ENCODE measurements around the gene ANKRD45.

ANKRD45 gene

DNA sequence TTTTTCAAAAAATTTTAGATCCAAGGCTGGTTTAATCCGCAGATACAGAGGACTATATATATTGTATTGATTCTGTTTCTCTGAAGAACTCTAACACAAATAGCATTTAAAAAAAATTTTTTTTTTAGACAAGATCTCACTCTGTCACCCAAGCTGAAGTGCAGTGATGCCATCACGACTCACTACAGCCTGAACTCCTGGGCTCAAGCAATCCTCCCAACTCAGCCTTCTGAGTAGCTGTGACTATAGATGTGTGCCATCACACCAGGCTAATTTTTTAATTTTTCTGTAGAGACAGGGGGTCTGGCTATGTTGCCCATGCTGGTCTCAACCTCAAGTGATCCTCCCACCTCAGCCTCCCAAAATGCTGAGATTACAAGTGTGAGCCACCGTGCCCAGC is 3.0 kb downstream of the ANKRD45 start:
- no peaks in the 10 kb centered on the region for H3K36me3 ChIP-seq (ENCODE audit: low read depth)
- no peaks in the 10 kb centered on the region for H3K27me3 ChIP-seq (ENCODE audit: insufficient read depth, poor library complexity, severe bottlenecking)
- no peak overlapping the region for H3K4me3 ChIP-seq (ENCODE audit: severe bottlenecking)
- TF ChIP-seq, protein P1, sequence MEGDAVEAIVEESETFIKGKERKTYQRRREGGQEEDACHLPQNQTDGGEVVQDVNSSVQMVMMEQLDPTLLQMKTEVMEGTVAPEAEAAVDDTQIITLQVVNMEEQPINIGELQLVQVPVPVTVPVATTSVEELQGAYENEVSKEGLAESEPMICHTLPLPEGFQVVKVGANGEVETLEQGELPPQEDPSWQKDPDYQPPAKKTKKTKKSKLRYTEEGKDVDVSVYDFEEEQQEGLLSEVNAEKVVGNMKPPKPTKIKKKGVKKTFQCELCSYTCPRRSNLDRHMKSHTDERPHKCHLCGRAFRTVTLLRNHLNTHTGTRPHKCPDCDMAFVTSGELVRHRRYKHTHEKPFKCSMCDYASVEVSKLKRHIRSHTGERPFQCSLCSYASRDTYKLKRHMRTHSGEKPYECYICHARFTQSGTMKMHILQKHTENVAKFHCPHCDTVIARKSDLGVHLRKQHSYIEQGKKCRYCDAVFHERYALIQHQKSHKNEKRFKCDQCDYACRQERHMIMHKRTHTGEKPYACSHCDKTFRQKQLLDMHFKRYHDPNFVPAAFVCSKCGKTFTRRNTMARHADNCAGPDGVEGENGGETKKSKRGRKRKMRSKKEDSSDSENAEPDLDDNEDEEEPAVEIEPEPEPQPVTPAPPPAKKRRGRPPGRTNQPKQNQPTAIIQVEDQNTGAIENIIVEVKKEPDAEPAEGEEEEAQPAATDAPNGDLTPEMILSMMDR (IDR thresholded peaks at IDR 0.05; ENCODE audit: poor library complexity, severe bottlenecking), result no peak
- H3K27ac ChIP-seq (ENCODE audit: poor library complexity, severe bottlenecking), result no peak overlapping the region
- DNase-seq (ENCODE audit: low spot score) (no peak), ATAC-seq (ENCODE audit: low read depth) (peak; percentile 70)
- no peaks in the 10 kb centered on the region for H3K4me1 ChIP-seq (ENCODE audit: insufficient read depth, poor library complexity, severe bottlenecking)
- no peaks in the 10 kb centered on the region for H3K9me3 ChIP-seq (ENCODE audit: severe bottlenecking)

GRCh38 chr1:173663159-173663558 is 6.5 kb downstream of the ANKRD45 start:
- H3K4me3 ChIP-seq (ENCODE audit: severe bottlenecking), result no peak overlapping the region
- no peaks in the 10 kb centered on the region for H3K9me3 ChIP-seq (ENCODE audit: severe bottlenecking)
- no peak overlapping the region for H3K27ac ChIP-seq (ENCODE audit: poor library complexity, severe bottlenecking)
- TF ChIP-seq, protein P1 (IDR thresholded peaks at IDR 0.05; ENCODE audit: poor library complexity, severe bottlenecking), result no peak
- no peaks in the 10 kb centered on the region for H3K27me3 ChIP-seq (ENCODE audit: insufficient read depth, poor library complexity, severe bottlenecking)
- H3K36me3 ChIP-seq (ENCODE audit: low read depth), result no peaks in the 10 kb centered on the region
- ATAC-seq (ENCODE audit: low read depth) (no peak), DNase-seq (ENCODE audit: low spot score) (no peak)
- H3K4me1 ChIP-seq (ENCODE audit: insufficient read depth, poor library complexity, severe bottlenecking), result peaks cover 7% of the 10 kb centered on the region

- no peaks in the 10 kb centered on the region for H3K27me3 ChIP-seq (ENCODE audit: insufficient read depth, poor library complexity, severe bottlenecking)
- H3K36me3 ChIP-seq (ENCODE audit: low read depth), result no peaks in the 10 kb centered on the region
- TF ChIP-seq, protein P1 (IDR thresholded peaks at IDR 0.05; ENCODE audit: poor library complexity, severe bottlenecking), result no peak
- H3K9me3 ChIP-seq (ENCODE audit: severe bottlenecking), result no peaks in the 10 kb centered on the region
- DNase-seq (ENCODE audit: low spot score) (no peak), ATAC-seq (ENCODE audit: low read depth) (no peak)
- peaks cover 7% of the 10 kb centered on the region for H3K4me1 ChIP-seq (ENCODE audit: insufficient read depth, poor library complexity, severe bottlenecking)
- H3K4me3 ChIP-seq (ENCODE audit: severe bottlenecking), result no peak overlapping the region
- H3K27ac ChIP-seq (ENCODE audit: poor library complexity, severe bottlenecking), result no peak overlapping the region
These were observed 7.9 kb downstream of the ANKRD45 start for GRCh38 chr1:173661763-173662162.

DNA sequence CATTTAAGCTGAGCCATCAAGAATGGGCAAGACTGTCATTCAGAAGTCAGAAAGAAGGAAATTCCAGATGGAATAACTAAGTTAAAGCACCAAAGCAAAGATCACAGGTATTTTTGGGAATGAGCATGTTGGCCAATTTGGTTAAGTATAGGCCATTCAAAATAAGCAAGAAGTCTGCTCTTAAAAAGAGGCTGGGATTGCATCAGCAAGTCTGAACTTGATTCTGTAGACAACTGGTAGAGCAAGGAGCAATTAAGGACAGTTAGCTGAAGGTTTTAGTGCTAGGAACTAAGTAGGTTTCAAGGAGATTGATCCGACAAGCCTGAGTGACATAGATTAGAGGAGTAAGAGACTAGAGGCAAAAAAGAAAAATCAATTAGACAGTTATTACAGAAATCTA is 8.4 kb downstream of the ANKRD45 start:
- Histone ChIP-seq H3K9me3 (ENCODE audit: severe bottlenecking) (no peaks in the 10 kb centered on the region), H3K27me3 (ENCODE audit: insufficient read depth, poor library complexity, severe bottlenecking) (no peaks in the 10 kb centered on the region), H3K27ac (ENCODE audit: poor library complexity, severe bottlenecking) (no peak overlapping the region), H3K4me1 (ENCODE audit: insufficient read depth, poor library complexity, severe bottlenecking) (peaks cover 7% of the 10 kb centered on the region), H3K4me3 (ENCODE audit: severe bottlenecking) (no peak overlapping the region), H3K36me3 (ENCODE audit: low read depth) (no peaks in the 10 kb centered on the region)
- TF ChIP-seq, protein P1 (IDR thresholded peaks at IDR 0.05; ENCODE audit: poor library complexity, severe bottlenecking), result no peak
- ATAC-seq (ENCODE audit: low read depth), result no peak
- DNase-seq (ENCODE audit: low spot score), result no peak

- no peak overlapping the region for H3K27ac ChIP-seq (ENCODE audit: poor library complexity, severe bottlenecking)
- no peak for DNase-seq (ENCODE audit: low spot score)
- H3K4me3 ChIP-seq (ENCODE audit: severe bottlenecking), result no peak overlapping the region
- peaks cover 7% of the 10 kb centered on the region for H3K4me1 ChIP-seq (ENCODE audit: insufficient read depth, poor library complexity, severe bottlenecking)
- TF ChIP-seq, protein P1 (IDR thresholded peaks at IDR 0.05; ENCODE audit: poor library complexity, severe bottlenecking), result no peak
- H3K9me3 ChIP-seq (ENCODE audit: severe bottlenecking), result no peaks in the 10 kb centered on the region
- no peak for ATAC-seq (ENCODE audit: low read depth)
- H3K27me3 ChIP-seq (ENCODE audit: insufficient read depth, poor library complexity, severe bottlenecking), result no peaks in the 10 kb centered on the region
- H3K36me3 ChIP-seq (ENCODE audit: low read depth), result no peaks in the 10 kb centered on the region
These were observed 9.3 kb downstream of the ANKRD45 start for GRCh38 chr1:173660306-173660705.
